Neuron (in vitro differentiated cells): ENCODE data around the gene REXO5.

Experiments used
- H2AFZ ChIP-seq: one replicate; pipeline ENCODE4 v1.6.1; 2013; ENCODE audit warnings: low read depth, mild to moderate bottlenecking, inconsistent platforms, low read length, moderate library complexity
- H3K27me3 ChIP-seq: one replicate; pipeline ENCODE4 v1.6.1; 2013; ENCODE audit warnings: low read length; ENCODE audit not compliant: insufficient read depth
- H3K36me3 ChIP-seq: one replicate; pipeline ENCODE4 v1.6.1; 2013; ENCODE audit warnings: low read length; ENCODE audit not compliant: insufficient read depth
- H3K4me1 ChIP-seq: one replicate; pipeline ENCODE4 v1.6.1; 2013; ENCODE audit warnings: low read length; ENCODE audit not compliant: insufficient read depth
- H3K4me3 ChIP-seq: 2 replicates; pipeline ENCODE4 v1.5.1; 2013; ENCODE audit warnings: mild to moderate bottlenecking, low read length, moderate library complexity
- H3K9me3 ChIP-seq: one replicate; pipeline ENCODE4 v1.6.1; 2013; ENCODE audit warnings: low read length

Gene REXO5

DNA sequence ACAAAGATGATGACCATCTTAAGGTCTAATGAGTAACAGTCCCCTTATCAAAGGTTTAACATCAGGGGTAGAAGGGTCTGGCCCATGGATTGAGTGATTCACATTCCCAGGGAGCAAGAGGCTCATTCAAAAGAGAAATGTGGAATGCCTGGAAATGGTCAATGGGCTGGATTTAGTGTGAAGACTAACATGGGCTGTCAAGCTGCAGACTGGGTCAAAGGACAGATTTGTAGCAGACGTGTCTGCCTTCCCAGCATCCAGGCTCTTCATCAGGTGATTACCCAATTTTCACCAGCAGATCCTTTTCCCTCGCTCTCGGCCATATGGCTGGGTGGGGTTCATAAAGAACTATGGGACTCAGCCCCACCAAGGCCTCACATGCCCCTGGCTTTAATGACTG is 67.0 kb downstream of the REXO5 start:
- Histone ChIP-seq H3K4me3 (no peak overlapping the region), H2AFZ (no peak overlapping the region), H3K4me1 (peaks cover 3% of the 10 kb centered on the region), H3K9me3 (no peaks in the 10 kb centered on the region), H3K27me3 (no peaks in the 10 kb centered on the region), H3K36me3 (no peaks in the 10 kb centered on the region)

DNA sequence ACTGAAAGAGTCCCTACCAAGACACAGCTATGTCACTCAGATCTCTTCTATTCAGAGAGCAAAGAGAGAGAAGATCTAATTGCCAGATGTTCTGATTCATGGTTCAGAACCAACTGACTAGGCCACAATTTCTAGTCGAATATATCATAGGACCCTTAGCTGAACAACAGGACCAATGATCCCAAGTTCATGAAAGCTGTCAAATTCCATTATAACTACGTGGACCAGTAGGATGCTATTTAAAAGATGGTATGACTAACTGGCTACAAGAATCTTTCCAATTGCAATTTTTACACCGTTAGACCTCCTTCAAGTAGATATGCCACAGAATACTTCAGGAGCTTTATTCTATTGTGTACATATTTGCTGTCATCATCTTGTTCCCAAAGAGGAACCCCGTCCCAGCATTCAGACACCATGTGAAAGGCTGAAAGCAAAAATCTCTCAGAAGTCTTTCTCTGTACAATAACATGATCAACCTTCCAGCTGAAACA is 67.8 kb downstream of the REXO5 start:
- Histone ChIP-seq H3K4me3 (no peak overlapping the region), H3K9me3 (no peaks in the 10 kb centered on the region), H3K4me1 (peaks cover 11% of the 10 kb centered on the region)

DNA sequence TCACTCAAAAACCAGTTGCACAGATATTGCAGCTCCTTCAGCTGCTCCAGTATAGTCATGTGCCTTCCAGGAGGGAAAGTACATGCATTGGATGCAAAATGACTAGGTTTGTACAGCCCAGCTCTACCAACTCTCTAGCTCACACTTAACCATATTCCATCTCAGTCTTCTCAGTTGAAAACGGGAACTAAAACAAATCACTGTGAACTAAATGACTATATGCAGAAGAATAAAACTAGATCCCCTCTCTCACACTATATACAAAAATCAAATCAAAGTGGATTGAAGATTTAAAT is 69.0 kb downstream of the REXO5 start:
- Histone ChIP-seq H3K4me3 (no peak overlapping the region), H3K9me3 (no peaks in the 10 kb centered on the region), H2AFZ (no peak overlapping the region), H3K27me3 (no peaks in the 10 kb centered on the region), H3K4me1 (peaks cover 18% of the 10 kb centered on the region), H3K36me3 (no peaks in the 10 kb centered on the region)

More for the DNA sequence above, 67.8 kb downstream of the REXO5 start:
- Histone ChIP-seq H3K27me3 (no peaks in the 10 kb centered on the region), H3K36me3 (no peaks in the 10 kb centered on the region), H2AFZ (no peak overlapping the region)

DNA sequence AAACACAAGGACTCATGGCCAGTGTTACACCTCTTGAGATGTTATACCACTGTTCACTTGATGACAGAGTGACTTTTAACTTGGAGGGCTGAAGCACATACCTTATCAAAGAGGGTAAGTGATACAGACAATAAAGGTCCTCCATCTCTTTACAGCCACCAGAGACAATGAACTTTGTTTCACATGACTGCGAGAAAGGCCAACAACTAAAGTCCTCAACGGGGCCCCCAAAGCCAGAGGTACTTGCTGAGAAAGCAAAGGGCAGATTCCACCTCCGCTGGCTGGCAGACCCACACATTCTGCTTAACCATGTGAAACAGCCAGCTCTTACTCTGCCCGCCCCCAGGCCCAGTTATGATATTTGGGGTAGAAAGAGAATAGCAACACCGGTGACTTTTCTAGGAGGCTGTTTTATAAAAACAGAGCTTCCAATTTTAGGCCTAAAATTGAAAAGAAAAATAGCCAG is 72.4 kb downstream of the REXO5 start:
- no peaks in the 10 kb centered on the region for H3K9me3 ChIP-seq
- peaks cover 18% of the 10 kb centered on the region for H3K4me1 ChIP-seq
- H3K4me3 ChIP-seq: no peak overlapping the region
- no peaks in the 10 kb centered on the region for H3K27me3 ChIP-seq
- H3K36me3 ChIP-seq: no peaks in the 10 kb centered on the region
- H2AFZ ChIP-seq: no peak overlapping the region

DNA sequence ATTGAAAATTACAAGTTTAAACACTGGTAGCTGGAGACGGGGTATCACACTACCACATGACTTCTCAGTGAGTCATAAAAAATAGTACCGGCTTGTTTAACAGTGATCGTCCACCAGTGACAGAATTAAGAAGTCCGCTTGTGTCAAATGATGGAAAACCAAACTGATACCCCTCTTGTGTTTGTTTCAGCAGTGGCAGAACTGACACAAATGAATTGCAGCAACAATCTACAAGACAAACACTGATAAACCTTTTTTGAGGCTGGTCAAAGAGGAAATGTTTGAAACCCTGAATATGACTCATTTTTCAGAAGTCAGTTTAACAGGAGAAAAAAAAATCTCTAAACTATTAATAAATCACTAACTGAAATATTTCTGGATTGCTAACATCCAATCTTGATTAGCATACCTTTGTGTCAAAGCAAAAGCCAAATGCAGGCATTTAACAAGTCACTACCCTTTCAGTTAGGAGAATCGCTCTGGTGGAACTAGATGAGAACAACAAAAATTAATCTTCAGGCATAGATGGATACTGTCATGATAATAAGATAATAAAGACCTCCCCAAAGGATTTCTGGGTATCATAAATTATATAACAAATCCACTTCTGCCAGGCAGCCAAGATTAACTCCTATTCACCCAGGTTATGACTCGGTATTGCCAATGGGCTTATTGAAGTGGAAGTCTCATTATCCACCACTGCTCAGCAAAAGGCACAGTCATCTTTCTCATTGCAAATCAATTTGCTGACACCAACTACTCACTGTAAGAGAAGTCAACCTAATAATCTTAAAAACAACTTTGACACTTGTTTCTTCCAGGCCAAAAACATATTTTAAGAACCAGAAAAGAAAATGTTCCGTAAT is 73.1 kb downstream of the REXO5 start:
- Histone ChIP-seq H3K4me3 (no peak overlapping the region), H3K36me3 (no peaks in the 10 kb centered on the region), H3K27me3 (no peaks in the 10 kb centered on the region), H3K9me3 (no peaks in the 10 kb centered on the region), H2AFZ (no peak overlapping the region), H3K4me1 (peaks cover 18% of the 10 kb centered on the region)

DNA sequence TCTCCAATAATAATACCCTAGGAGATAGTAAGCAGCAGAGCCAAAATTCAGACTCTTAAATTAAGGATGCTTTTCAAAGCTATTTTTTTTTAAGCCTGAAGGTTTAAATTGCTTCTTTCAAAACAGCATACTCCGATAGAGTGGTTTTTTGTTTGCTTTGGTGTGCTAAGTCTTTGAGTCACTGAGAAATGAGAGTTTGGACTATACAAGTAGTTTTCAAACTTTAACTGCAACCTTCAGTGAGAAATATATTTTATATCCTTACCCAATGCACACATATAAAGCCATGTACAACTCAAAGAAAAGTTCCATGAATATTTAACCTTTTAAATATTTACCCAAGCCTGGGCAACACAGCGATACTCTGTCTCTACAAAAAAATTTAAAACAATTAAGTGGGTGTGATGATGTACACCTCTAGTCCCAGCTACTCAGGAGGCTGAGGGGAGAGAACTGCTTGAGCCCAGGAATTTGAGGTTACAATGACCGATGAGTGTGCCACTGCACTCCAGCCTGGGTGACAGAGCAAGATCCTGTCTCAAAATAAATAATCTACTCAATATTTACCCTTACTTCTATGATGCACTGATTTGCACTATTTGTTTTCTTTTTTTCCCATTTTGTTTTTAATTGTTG is 74.7 kb downstream of the REXO5 start:
- Histone ChIP-seq H3K9me3 (no peaks in the 10 kb centered on the region), H2AFZ (no peak overlapping the region), H3K4me3 (no peak overlapping the region), H3K4me1 (peaks cover 16% of the 10 kb centered on the region), H3K27me3 (no peaks in the 10 kb centered on the region), H3K36me3 (no peaks in the 10 kb centered on the region)

DNA sequence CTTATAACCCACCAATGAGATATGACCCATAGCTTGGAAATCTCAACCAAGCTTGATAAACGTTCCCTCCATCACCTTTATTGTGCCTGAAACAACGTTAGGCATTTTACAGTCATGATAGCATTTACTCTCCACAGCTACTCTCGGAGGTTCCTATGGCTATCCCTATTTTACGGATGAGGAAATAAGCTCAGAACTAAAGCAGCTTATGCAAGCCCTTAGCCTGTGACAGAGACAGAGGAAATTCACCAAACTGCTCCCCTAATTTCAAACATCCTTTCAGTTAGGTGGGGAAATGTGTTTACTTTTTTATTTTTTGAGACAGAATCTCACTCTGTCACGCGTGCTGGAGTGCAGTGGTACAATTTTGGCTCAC is 75.2 kb downstream of the REXO5 start:
- Histone ChIP-seq H3K9me3 (no peaks in the 10 kb centered on the region), H3K4me1 (peaks cover 16% of the 10 kb centered on the region), H2AFZ (no peak overlapping the region), H3K4me3 (no peak overlapping the region), H3K36me3 (no peaks in the 10 kb centered on the region), H3K27me3 (no peaks in the 10 kb centered on the region)

DNA sequence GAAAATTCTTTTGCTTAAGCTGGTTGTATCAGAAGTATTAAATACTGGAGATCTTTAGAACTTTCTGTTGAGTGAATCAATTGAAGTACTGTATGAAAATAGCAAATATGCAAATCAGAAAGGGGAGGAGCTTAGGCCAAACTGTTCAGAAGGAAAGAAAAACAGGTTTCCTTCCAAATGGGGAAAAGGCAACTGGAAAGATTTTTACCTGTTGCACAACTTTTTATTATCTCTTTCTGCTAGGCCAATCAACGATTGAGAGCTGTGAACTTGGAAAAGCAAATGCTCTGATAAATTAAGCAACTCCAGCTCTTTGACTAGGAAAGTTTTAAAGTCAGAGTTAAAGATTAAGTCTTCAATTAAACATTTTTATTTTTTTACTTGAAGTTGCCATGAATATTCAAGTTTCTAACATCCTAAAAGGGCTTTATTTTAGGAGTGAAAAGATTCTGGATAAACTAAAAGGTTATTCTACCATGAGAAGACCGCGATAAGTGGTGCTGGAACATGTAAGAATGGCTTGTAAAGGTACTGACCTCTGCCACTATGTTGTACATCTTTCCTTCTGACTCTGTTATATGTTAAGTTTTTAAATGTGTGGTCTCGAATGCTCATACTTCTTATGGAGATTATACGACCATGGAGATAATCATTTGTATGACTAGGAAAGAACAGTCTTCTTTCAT is 77.4 kb downstream of the REXO5 start:
- Histone ChIP-seq H3K36me3 (no peaks in the 10 kb centered on the region), H3K4me1 (peaks cover 12% of the 10 kb centered on the region), H3K9me3 (no peaks in the 10 kb centered on the region), H3K27me3 (no peaks in the 10 kb centered on the region), H2AFZ (no peak overlapping the region), H3K4me3 (no peak overlapping the region)

DNA sequence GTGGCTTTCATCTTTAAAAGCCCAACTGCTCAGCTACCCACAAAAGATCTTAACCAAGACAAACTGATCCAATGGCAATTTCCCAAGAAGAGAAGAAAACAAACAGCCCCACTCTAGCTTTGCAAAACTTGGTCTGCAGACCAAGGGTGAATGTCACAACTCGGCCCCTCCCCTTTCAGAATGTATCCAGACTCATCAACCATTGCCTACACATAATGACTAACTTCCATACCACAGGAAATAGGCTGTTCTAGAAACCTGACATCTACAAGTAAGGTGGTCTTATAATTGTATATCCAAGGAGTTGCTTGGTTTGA is 77.9 kb downstream of the REXO5 start:
- no peak overlapping the region for H3K4me3 ChIP-seq
- peaks cover 7% of the 10 kb centered on the region for H3K4me1 ChIP-seq
- H3K9me3 ChIP-seq: no peaks in the 10 kb centered on the region
- H2AFZ ChIP-seq: no peak overlapping the region
- no peaks in the 10 kb centered on the region for H3K36me3 ChIP-seq
- H3K27me3 ChIP-seq: no peaks in the 10 kb centered on the region

DNA sequence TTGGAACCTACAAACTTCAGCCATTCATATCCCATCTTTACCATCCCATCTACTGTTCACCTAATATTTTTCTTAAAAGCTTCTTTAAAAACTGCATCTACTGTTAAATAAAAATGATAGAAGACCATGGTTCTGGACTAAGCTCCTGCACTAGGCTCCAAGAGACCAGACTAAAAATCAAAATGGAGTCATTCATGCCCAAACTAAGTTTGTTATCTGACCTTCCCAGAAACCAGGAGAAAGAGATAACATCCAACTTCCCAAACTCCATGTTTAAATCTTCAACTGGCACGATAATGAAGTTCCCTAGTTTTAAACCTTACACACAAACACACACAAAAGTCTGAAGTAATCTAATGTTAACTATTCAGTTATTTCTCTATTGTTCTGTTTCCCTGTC is 80.0 kb downstream of the REXO5 start:
- Histone ChIP-seq H2AFZ (no peak overlapping the region), H3K36me3 (no peaks in the 10 kb centered on the region), H3K4me3 (no peak overlapping the region), H3K27me3 (no peaks in the 10 kb centered on the region), H3K4me1 (peaks cover 8% of the 10 kb centered on the region), H3K9me3 (no peaks in the 10 kb centered on the region)

DNA sequence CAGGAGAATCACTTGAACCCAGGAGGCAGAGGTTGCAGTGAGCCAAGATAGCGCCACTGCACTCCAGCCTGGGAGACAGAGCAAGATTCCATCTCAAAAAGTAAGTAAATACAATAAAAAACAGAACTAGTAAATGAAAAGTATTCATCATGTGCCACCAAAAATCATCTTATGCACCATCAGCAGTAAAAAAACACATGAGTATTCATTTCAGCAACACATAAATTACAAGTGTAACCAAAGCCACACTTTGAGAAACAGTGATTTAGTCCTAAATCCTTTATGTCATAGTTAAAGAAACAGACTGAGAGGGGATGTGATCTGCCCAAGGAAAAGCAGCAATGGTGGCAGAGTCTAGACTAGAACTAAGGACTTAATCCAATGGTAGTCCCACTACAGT is 80.9 kb downstream of the REXO5 start:
- H3K27me3 ChIP-seq: no peaks in the 10 kb centered on the region
- no peak overlapping the region for H3K4me3 ChIP-seq
- H3K36me3 ChIP-seq: no peaks in the 10 kb centered on the region
- no peak overlapping the region for H2AFZ ChIP-seq
- H3K4me1 ChIP-seq: peaks cover 8% of the 10 kb centered on the region
- no peaks in the 10 kb centered on the region for H3K9me3 ChIP-seq

DNA sequence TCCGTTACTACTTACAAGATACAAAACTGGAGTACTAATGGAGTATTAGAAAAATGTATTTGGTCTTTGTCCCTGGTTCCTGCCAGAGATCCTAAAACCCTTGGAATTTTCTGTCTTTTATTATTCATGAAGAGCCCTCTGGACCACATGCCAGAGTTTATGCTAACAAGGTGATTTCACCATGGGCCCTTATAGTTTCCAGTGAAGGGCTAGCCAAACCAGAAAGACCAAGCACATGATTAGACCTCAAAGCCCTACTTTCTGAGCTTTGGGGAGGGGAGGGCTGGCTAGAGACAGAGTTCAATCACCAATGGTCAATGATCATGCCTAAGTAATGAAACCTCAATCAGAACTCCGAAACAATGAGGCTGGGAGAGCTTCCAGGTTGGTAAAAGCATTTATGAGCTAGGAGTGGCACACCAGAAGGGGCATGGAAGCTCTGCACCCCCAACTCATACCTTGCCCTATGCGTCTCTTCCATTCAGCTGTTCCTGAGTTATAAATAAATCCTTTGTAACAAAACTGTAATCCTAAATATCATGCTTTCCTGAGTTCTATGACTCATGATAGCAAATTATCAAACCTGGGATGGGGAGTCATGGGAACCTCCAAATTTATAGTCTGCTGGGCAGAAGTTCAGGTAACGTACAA is 83.4 kb downstream of the REXO5 start:
- Histone ChIP-seq H2AFZ (no peak overlapping the region), H3K4me3 (no peak overlapping the region), H3K27me3 (no peaks in the 10 kb centered on the region), H3K9me3 (no peaks in the 10 kb centered on the region), H3K4me1 (peaks cover 8% of the 10 kb centered on the region), H3K36me3 (no peaks in the 10 kb centered on the region)

DNA sequence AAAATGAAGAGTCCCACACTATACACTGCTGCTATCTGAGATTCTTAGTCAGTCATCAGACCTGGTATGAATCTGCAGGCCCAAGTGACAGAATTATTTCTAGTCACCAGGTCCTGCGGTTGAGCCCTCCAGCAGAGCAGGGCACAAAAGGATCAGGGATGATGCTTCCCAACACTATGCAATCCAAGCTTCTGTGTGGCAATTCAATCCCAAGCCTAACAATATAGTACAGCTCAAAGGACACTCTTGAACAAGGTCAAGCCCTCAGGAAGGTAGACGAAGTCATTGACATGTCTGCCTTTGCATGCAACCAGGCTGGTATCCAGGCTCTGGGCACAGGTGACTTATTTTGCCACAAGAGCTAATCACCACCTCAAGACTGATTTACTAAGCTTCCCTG is 88.1 kb downstream of the REXO5 start:
- Histone ChIP-seq H3K27me3 (no peaks in the 10 kb centered on the region), H3K4me1 (peaks cover 19% of the 10 kb centered on the region), H3K36me3 (peaks cover 9% of the 10 kb centered on the region), H3K9me3 (no peaks in the 10 kb centered on the region), H3K4me3 (no peak overlapping the region), H2AFZ (no peak overlapping the region)
